ENCODE results near the gene PMPCA.
"Not testable (repeated sequence)": the region's sequence is repeated elsewhere in the genome, so short reads cannot be mapped to it uniquely, and the experiment has no call there.

PMPCA gene

DNA sequence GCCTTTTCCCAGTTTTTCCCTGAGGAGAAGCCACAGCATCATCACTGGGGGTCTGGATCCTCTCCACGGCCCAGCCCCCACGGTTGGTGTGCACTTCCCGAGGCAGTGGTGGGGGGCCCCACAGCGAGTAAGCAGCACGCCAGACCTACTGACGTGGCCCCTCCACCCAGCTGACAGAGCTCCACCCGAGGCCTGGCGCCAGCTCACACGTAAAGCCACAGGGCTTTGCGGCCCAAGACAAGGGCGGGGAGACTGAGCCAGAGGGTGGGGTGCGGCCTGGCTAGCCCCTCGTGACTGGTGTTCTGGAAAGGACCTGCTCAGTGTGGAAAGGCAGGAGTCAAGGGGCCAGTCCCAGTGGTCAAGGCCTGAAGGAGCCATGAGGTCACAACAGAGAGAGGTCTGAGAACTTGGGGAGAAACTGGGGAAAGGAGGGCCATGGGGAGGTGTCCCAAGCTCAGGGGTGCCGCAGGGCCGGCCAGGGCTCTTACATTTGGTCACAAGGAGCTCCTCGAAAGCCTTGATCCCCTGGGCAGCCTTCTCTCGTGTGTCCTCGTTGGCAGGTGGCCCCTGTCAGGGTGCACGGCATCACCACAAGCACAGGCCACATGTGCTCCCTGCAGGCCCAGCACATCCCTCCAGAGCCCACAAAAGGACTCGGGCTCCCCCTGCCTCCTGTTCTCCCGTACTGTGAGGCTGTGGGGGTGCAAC lies 16.0 kb upstream of the PMPCA start:
- DNase-seq, result no peak

DNA sequence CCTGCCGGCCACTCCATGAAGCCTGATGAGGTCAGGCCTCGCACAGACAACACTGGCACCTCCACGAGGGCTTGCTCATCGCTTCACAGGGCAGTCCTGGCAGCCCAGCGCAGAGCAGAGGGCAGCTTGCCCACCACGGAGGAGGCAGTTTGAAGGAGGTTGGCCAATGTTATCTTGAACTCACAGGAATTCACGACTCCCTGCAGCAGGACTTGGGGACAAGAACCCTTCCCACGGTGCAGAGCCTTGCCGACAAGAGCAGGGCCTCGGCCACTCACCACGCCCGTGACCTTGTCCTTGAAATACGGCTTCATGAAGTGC lies 15.5 kb upstream of the PMPCA start:
- DNase-seq, result no peak

DNA sequence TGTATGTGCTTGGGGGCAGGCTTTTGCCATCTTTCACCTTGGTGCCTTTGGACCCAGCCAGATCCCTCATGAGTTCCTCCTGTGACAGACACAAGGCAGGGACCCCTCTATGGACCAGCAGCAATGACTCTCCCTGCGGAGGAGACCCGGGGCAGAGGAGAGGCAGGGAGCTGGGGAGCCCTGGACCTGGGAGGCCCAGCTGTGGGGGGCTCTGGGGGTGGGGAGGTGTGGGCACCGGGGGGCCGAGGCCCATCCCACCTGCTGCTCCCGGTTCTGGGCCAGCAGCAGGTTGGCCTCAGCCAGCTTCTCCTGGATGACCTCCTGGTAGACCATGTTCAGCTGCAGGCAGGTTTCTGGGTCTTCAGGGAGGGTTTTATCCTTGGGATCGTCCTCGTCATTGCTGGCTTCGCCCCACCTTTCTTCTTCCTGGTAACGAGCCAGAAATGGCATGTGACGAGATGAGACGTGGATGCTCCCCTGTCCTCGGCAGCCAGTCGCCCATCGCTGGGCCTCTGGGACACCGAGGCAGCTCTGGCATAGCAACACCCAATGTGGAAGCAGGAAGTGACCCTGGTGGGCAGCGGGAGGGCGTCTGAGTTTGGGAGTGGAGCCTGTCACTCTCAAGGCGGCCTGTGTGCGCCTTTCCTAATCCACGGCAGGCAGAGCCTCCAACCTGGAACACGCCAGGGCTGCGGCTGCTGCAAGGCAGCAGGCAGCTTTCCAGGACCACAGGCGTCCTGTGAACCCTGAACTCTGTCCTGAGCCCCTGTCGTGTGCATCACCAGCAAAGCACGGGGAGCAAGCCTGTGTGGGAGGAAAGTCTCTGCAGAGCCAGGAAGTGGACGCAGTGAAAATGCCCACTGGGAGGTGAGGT lies 14.9 kb upstream of the PMPCA start:
- no peak for DNase-seq

DNA sequence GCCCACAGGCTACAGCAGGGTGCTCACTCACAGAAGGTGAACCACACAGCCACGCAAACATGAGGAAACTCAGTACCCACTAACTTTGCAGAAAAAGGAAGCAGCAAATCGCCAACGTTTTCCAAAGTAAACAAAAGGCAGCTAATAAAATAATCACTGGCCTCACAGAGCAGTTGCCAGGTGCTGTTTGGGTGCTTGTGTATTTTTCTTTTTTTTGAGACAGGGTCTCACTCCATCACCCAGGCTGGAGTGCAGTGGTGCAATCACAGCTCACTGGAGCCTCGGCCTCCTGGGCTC lies 14.3 kb upstream of the PMPCA start:
- no peak for DNase-seq

DNA sequence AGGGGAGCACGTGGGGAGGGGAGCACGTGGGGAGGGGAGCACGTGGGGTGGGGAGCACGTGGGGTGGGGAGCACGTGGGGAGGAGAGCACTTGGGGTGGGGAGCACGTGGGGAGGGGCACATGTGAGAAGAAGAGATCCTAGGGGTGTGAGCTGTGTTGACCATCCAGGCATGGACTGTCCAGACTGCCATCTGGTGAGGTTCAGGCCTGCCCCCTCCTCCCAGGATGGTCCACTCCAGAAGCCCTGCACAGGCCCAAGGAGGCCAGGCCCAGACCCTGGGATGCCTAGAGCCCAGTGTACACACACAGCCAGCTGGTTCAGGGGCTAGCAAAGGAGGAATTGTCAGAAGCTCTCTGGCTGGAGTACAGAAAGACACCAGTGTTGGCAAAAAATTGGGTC lies 12.8 kb upstream of the PMPCA start:
- no peak for DNase-seq

DNA sequence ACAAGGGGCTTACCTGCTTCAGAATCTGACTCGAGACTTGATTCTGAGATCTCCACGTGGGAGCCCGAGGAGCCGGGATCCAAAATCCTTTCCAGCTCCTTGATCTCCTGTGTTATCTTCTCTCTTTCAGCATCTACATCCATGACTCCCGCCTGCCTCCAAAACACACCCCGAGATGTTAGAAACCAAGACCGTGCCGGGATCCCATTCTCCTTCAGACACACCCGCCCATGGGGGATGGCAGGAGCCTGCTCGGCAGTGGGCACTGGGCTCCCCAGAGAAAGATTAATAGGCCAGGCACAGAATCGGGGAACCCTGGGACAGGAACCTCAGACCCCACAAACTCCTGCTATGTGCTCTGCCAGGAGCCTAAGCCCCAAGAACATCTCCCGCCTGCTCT lies 12.2 kb upstream of the PMPCA start:
- DNase-seq, result no peak

DNA sequence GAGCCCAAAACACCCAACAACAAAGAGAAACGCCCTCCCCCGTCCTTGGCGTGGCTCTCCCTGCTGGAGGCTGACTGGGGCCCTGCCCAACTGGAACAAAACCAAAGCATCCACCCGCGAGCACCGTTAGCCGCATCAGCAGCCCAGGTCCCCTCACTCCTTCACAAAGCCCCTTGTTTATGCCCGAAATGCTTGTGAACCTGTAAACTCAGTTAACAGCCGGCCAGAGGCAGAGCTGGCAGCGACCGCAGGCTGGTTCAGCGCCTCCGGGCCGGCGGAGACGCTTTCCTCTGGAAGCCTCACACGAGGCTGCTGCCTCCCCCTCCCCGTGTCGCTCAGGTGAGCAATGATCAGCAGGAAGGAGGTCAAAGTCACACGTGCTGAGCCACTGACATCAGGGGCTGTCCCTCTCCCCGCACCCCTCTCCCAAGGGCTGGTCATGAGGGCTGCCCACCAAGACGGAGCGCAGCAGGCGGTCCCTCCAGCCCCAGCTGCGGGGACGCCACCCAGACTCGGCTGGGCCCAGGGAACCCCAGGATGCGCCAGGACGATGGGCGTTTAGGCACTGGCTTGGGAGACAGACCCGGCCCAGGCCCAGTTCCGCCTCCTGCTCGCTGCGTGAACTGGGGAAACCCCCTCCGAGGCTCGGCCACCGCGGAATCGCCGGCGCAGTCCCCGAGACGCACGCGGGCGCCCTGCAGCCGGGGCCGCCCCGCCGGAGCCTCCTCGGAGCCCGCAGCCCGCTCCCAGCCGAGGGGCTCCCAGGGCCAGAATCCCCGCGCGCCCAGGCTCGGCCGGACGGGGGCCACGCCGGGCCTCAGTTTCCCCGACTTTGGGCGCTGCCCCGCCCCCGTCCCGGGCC lies 11.1 kb upstream of the PMPCA start:
- peak; percentile 55 to 63 for DNase-seq

DNA sequence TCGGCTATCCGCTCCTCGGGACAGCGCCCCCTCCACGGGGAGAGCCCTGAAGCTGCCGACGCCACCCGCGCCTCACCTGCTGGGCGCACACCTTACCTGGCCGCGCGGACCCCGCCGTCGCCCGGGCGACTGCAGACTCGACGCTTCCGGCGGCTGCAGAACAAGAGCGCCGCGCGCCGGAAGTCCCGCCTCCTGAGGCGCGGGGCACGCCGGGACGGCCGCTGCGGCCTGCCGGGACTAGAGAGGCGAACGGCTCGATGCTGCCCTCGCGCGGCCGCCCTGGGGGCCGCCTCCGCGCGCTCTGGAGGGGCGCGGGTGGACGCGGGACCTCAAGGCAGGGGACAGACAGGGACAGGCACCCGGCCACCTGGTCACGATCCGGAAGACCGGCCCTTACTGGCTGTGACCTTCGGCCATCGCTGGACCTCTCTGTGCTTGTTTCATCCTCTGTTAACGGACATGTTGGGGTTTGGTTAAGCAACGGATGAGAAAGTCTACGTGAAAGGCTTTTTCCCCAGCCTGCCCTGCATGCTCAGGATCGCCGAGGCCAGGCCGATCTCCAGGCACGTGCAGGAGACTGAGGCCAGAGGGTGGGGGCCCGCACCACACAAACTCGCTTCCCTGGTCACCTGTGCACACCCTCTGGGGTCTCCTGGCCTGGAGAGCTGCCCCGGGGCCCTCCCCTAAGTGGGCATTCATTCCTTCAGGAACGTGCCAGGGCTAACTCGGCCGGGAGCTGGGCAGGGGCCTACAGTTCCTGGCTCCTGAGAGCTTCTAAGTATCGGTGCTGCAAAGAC lies 10.2 kb upstream of the PMPCA start, which contains the start of gene SNAPC4:
TSS of gene SNAPC4 (minus strand) at position 133 of the 797 bp plus-strand sequence. CDS start 1,742 bp downstream, outside the sequence.
- peak; percentile 91 to 93 for DNase-seq

DNA sequence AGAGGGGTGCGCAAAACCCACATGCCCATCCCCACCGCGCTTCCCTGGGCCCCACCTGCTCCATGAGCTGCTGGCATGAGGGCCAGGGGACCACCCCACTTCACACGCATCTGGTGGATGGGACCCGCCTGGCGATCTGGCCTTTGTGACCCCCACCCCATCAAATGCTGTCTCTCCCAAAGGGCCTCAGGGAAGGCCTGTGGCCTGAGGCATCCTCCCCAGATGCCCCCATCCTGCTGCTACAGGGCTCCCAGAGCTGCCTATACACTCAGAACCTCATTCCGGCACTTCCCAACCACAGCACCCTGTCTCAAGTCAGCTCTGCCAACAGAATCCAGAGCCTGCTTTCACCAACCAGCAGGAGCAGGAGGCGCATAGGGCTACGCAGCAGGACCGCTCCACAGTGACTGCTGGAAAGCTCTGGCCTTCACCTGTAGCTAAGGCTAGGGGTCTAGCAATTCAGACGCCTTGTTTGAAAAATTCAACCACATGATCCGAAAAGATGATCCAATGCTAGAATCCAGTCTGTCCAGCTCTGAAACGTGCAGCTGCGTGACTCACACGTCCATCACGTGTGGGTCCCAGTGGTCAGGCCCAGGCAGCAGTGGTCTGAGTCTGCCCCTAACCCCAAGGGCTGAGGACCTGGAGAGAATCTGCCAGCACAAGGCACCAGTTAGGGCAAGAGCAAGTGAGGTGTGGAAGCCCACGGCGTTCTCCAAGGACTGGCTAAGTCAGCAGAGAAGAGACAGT lies 9.1 kb upstream of the PMPCA start:
- DNase-seq, result no peak

DNA sequence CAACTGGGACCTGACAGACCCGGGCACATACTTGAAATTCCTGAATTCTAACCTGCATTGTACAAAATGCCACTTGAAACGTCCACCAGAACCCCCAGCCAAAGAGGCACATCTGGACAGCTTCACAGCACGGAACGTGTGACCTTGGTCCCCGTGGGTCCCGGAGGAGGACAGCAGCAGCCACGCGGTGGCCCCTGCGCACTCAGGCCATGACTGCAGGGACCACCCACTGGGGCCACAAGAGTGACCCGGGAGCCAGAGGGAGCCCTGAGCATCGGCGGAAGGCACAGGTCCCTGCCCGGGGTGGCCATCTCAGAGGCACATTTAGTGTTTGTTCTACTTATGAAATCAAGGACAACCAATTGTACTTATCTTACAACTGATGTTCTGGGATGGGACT lies 8.4 kb upstream of the PMPCA start:
- DNase-seq, result no peak

DNA sequence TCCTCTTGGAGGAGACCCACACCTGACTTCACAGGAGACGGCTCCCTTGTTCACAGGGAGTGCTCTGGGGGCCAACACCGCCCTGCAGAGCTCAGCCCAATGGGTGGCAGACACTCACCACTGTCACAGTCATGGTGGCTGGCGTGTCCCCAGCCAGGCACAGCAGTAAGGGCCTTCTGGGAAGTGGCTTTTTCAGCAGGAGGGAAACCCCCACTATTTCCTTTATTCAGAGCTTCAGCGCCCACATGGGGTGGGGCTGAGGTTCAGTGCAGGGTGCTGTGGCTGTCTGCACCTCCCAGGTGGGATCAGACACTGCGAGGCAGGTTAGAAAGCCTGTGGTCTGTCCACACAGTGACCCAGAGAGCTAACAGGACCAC lies 6.9 kb upstream of the PMPCA start:
- peak; percentile 74 to 82 for DNase-seq

DNA sequence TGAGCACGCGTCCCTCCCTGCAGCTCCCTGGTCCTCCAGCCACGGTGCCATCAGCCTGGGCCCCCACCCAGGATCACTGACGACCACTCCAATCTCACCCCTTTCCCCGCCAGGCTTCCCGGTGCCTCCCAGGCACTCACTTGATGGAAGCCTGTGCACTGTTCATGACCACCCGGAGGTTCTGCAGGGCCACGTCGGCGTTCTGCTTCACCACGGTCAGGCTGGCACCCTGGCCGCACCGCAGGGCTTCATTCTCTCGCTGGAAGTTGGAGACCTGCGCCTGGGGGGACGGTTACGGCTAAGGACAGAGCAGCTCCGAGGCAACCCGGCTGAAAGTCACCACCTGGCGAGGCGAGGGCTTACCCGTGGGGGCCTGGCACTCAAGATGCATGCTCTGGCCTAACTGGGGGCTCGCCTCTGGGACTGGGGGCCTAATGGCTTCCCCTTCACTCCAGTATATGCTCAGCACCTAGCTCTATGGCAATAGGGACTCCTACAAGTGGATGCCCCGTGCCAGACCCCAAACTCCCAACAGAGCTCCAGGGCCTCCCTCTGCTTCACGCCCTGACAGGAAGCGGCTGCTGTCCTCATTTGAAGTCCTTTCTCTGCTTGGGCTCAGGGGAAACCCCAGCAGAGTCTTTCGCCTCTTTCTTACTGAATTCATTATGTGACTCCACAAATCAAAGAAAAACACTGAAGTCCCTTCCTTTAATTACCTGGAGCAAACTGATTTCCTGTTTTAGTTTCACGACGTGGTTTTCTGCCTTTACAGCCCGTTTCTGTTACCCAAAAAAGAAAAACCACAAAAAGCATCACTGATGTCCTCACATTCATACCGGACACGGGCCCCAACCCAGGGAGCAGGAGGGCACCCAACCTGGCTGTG lies 6.3 kb upstream of the PMPCA start:
- peak; percentile 58 to 67 for DNase-seq

DNA sequence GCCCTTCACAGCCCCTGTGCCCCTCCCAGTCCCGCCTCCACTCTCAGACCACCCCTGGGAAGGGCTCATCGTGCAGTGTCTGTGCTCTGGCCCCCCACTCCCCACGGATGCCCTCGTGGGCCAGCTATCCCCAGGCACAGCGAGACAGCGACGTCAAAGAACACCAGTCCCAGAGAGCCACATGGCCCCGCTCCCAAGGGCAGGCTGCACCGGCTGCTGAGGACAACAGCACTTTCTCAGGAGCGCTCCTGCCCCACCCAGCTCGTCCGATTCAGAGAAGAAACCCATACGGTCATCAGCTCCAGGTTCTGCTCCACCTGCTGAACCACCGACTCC lies 5.7 kb upstream of the PMPCA start:
- DNase-seq, result peak in 1 of 2 experiments; percentile 34

DNA sequence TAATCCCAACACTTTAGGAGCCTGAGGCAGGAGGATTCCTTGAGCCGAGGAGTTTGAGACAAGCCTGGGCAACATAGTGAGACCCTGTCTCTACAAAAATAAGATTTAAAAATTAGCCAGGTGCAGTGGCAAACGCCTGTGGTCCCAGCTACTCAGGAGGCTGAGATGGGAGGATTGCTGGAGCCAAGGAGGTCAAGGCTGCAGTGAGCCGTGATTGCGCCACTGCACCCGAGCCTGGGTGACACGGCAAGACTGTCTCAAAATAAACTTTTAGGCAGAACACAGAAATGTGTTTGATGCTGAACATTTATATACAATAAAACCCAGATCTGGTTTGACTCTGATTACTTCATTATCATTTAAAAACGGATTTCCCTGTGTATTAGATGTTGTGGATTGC lies 5.0 kb upstream of the PMPCA start:
- DNase-seq, result no peak

DNA sequence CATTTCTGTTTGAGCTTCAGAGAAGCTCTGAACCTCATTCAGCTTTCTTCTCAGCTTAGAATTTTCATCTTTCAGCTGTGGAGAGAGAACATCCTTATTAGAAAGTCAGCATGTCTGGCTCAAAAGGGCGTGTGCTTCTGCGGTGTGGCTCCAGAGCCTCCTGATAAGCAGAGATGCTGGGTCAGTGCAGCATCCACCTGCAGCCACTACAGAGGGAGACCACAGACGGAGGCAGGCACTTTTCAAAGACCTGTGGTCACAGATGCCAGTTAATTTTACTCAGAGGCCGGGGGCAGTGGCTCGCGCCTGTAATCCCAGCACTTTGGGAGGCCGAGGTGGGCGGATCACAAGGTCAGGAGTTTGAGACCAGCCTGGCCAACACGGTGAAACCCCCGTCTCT lies 4.6 kb upstream of the PMPCA start:
- not testable (repeated sequence) for DNase-seq

DNA sequence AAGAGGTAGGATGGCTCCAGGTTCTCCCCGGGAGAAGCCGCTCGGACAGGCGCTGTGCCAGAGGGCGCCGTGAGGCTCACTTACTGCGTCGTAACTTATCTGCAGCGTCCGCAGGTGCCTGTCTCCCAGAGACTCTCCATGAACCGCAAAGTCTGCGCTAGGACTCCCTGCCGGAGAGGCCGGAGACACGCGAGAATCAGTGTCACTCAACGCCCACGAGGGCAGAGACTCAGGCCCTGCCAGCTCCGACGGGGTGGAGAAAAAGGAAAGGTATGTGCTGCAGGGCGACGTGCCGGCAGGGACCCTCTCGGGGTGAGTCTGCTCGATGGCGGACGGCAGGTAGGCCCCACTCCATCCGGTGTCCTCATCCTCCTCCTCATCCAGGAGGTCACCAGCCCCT lies 3.4 kb upstream of the PMPCA start:
- DNase-seq, result not testable (repeated sequence)

DNA sequence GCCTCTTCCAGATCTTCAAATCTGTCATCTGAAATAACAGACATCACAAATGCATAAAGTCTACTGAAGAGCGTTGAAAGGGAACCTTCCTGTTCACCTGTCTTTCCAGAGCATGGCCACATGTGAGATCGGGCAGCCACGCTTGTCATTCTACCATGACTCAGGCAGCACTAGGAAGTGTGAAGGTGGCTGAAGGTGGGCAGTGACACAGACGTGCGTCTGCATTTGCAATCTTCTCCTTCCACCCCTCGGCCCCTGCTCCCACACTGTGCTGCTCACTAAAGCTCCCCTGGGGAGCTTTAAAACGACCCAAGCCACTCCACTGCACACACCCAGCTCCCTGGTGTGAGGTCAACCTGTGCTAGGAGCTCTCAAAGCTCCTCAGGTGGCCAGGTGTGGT lies 2.5 kb upstream of the PMPCA start:
- no peak for DNase-seq

DNA sequence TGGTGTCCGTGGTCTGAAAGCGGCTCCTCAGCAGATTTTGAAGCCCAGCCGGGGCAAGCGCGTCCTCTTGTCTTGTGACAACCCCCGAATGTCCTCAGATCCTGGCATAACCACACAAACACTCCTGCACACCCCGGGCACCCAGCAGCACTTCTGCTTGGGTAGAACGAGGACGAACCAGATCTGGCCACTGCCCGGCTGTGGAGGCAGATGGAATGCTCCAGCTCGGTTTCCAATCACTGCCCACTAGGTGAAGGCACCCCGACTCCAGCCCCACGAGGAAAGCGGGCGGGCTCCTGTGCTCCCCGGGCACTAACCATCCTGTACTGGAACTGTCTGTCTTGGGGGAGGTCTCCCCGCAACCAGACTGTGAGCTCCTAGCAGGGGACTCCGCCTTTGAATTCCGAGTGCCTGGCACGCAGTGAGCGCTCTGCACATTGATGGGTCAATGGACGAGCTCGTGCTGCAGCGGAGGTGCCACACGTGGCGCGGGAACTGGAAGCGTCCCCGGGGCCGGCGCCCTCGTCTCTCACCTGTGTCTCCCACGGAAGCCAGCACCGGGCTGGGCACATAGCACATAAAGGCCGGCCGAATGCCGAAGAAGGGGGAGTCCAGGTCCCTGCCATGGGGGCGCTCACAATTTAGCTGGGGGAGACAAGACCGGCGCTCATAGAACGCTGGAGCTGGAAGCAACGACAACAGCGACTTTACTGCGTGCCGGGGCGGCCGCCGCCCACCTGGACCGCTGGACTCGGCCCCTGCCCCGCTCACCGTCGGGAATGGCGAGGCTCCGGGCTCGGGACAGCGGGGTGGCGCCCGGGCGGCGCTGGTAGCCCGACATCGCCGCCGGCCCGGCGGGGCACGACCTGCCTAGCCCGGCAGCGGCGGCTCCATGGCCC lies 652 bp upstream of the PMPCA start:
- peak; percentile 66 to 69 for DNase-seq

DNA sequence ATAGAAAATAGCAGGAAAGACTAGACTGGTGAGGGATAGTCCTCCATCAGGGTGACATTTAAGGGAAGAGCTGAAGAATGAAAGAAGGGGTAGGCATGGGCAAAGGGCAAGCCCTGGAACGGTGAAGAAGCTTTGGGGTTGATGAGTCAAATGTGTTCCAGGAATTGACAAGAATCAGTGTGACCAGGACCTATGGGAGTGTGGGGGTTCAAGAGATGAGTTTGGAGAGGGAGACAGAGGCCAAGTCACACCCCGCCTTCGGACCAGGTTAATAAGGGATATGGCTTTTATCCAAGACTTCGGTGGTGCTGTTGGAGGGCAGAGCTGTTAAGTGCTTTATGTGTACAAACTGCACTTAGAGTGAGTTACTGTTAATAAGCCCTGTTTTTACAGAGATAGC lies 920 bp downstream of the PMPCA start:
- DNase-seq, result no peak

DNA sequence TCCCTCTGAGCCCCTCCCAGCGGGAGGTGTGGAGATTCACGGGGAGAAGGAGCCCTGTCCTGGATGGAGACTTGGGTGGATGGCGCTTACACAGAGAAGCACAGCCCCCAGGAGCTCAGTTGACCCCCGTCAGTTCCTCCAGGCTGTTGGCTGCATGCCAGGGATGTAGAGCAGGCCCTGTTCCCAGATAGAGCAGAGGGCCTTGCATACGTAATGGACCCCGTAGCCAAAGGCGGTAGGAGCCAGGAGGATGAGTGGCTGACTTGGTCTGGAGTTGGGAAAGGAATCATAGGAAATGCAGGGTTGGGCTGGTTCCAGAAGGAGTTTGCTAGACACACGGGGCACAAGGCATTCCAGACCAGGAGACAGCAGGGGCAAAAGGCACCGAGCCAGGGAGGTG lies 2.5 kb downstream of the PMPCA start:
- no peak for DNase-seq

All from activated T-cell treated with anti-CD3 and anti-CD28 coated beads, Interleukin-2, amount 50 U/mL, for 48 hours (primary cell).